ENCODE results near the gene LPCAT1.

LPCAT1 gene

DNA sequence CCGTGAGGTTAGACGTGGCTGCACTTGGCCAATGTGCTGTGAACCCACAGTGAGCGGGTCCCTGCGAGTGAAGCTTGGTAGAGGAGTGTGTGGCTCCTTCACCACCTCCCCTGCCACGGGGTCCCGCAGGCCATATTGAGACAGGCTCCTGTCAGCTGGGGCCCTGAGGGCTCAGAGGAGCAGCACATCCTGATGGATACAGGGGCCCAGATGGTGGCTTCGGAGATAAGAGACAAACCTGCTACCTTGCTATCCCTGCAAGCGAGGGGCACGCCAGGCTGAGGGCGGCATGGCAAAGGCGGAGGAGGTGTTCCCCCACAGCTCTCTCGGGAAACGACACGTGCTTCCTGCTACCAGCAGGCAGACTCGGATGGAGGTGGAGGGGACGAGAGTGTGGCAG lies 111.6 kb downstream of the LPCAT1 start:
- DNase-seq (ENCODE audit: low read depth, low spot score), result no peak

Data from ELF-1 (cell line).